Progenitor cell of endocrine pancreas (in vitro differentiated cells): ENCODE results near the gene OR7G2. TPM values are rescaled to one million over a fixed set of nuclear protein-coding genes. Genes with fewer than 3 reads are reported as not detected.
A peak's percentile ranks its signal among the peaks of the same experiment; 100 is the strongest.
"Not testable (repeated sequence)": the region's sequence is repeated elsewhere in the genome, so short reads cannot be mapped to it uniquely, and the experiment has no call there.

Experiments used
- DNase-seq: peaks from one replicate; pipeline ENCODE4 v3.0.0; 2021; ENCODE audit warnings: low spot score; ENCODE audit not compliant: unreplicated experiment
- H3K27ac Mint-ChIP-seq: 2 replicates; pipeline ENCODE4 v1.8.0; 2021; ENCODE audit warnings: mild to moderate bottlenecking, moderate library complexity, mixed read lengths
- H3K27me3 Mint-ChIP-seq: 2 replicates; pipeline ENCODE4 v1.8.0; 2021; ENCODE audit warnings: mixed read lengths
- H3K36me3 Mint-ChIP-seq: 2 replicates; pipeline ENCODE4 v1.8.0; 2022; ENCODE audit warnings: mixed read lengths; ENCODE audit not compliant: insufficient read depth
- H3K4me1 Mint-ChIP-seq: 2 replicates; pipeline ENCODE4 v1.8.0; 2021; ENCODE audit warnings: low read depth, mixed read lengths
- H3K4me3 Mint-ChIP-seq: 2 replicates; pipeline ENCODE4 v1.8.0; 2021; ENCODE audit warnings: low read depth, mild to moderate bottlenecking, moderate library complexity, mixed read lengths
- H3K9me3 Mint-ChIP-seq: 2 replicates; pipeline ENCODE4 v1.8.0; 2021; ENCODE audit warnings: low read depth, mixed read lengths
- CTCF ChIP-seq: fragments of 200-600 bp; sonication (generic); IDR thresholded peaks from one replicate; pipeline ENCODE4 v1.5.0; 2021; ENCODE audit warnings: antibody characterized with exemption, mild to moderate bottlenecking; ENCODE audit not compliant: unreplicated experiment
- total RNA-seq: library from RNA; stranded (reverse); gene quantifications from 2 replicates; pipeline ENCODE4 v1.2.1, GENCODE V29; 2021

The OR7G2 gene
- total RNA-seq, 1 donor from 2014 or later = not detected

- TF ChIP-seq CTCF = no peak
- Mint-ChIP-seq H3K27ac (no peak overlapping the region), H3K4me1 (peaks cover 3% of the 10 kb centered on the region), H3K36me3 (no peaks in the 10 kb centered on the region), H3K9me3 (no peaks in the 10 kb centered on the region), H3K27me3 (no peaks in the 10 kb centered on the region), H3K4me3 (no peak overlapping the region)
- no peak for DNase-seq
These were observed 41.7 kb downstream of the OR7G2 start for GRCh38 chr19:9065457-9066014.

- H3K4me3 Mint-ChIP-seq = no peak overlapping the region
- H3K27me3 Mint-ChIP-seq = no peaks in the 10 kb centered on the region
These were observed 45.4 kb downstream of the OR7G2 start for GRCh38 chr19:9061879-9062278.

GRCh38 chr19:9060564-9061340, 46.5 kb downstream of the OR7G2 start:
- Mint-ChIP-seq H3K36me3 (no peaks in the 10 kb centered on the region), H3K9me3 (no peaks in the 10 kb centered on the region), H3K27me3 (no peaks in the 10 kb centered on the region), H3K4me3 (no peak overlapping the region), H3K27ac (peak overlapping the region; percentile 37), H3K4me1 (peaks cover 10% of the 10 kb centered on the region)
- TF ChIP-seq CTCF = no peak
- no peak for DNase-seq

More at GRCh38 chr19:9061879-9062278, 45.4 kb downstream of the OR7G2 start:
- DNase-seq = no peak
- no peak overlapping the region for H3K27ac Mint-ChIP-seq
- no peaks in the 10 kb centered on the region for H3K9me3 Mint-ChIP-seq
- peaks cover 10% of the 10 kb centered on the region for H3K4me1 Mint-ChIP-seq
- H3K36me3 Mint-ChIP-seq = no peaks in the 10 kb centered on the region
- no peak for TF ChIP-seq CTCF

GRCh38 chr19:9058905-9059667, 48.2 kb downstream of the OR7G2 start:
- no peaks in the 10 kb centered on the region for H3K36me3 Mint-ChIP-seq
- DNase-seq = no peak
- no peak for TF ChIP-seq CTCF
- peak overlapping the region; percentile 42 for H3K27ac Mint-ChIP-seq
- no peaks in the 10 kb centered on the region for H3K27me3 Mint-ChIP-seq
- peaks cover 17% of the 10 kb centered on the region for H3K4me1 Mint-ChIP-seq
- no peaks in the 10 kb centered on the region for H3K9me3 Mint-ChIP-seq
- H3K4me3 Mint-ChIP-seq = no peak overlapping the region

- H3K27me3 Mint-ChIP-seq = no peaks in the 10 kb centered on the region
- no peak for DNase-seq
- H3K4me1 Mint-ChIP-seq = peaks cover 17% of the 10 kb centered on the region
- H3K27ac Mint-ChIP-seq = no peak overlapping the region
- TF ChIP-seq CTCF = no peak
- no peak overlapping the region for H3K4me3 Mint-ChIP-seq
- H3K9me3 Mint-ChIP-seq = no peaks in the 10 kb centered on the region
- no peaks in the 10 kb centered on the region for H3K36me3 Mint-ChIP-seq
These were observed 49.6 kb downstream of the OR7G2 start for GRCh38 chr19:9057505-9058258.

GRCh38 chr19:9056131-9056530, 51.1 kb downstream of the OR7G2 start:
- peaks cover 17% of the 10 kb centered on the region for H3K4me1 Mint-ChIP-seq
- H3K27me3 Mint-ChIP-seq, H3K9me3 Mint-ChIP-seq, H3K36me3 Mint-ChIP-seq, DNase-seq, H3K27ac Mint-ChIP-seq, H3K4me3 Mint-ChIP-seq: not testable (repeated sequence)
